ENCODE results near the gene PDYN.

The PDYN gene

DNA sequence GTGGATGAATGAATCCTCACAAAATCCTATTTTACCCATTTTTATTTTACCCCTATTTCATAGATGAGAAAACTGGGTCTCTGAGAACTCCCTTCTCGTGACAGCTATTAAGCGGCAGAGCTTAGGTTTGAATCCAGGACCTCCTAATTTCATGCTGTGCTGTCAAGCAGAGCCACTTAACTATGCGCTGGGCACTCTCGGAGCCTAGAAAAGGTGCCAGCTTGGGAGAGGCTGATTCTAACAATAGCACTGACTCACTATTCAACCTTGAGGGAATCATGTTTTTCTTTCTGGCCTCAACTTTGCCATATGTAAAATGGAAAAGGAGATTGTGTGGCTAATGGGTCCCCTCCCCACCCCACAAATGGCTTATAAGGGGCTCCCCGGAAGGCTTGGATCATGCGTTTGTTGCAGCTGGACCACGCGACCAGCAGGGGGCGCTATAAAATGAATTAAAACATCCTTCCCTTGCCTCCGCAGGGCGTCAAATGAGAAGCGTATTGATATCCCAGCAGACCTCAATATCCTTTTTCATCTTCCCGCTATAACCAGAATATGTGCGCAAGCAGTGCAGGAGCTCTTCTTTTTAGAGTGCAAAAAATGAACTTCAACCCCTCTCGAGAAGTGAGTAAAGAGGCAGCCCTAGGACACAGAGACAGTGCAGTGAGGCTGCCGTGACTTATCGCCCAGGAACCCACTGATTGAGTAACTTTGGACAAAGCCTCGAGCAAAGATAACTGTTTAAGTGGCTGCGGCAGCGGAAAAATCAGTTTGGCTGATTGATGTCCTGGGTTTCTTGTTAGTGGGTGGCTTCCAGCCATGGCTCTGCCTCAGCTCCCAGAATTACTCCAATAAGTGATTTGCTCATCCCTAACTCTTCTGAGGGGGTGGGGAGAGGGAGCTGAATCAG lies 12.8 kb upstream of the PDYN start:
- intact Hi-C loops (cut with DNase I; ENCODE audit: low total_unique reads), result no loop called here
- Histone ChIP-seq H3K4me1 (peaks cover 0 to 3% (median 0%) of the 10 kb centered on the region in 4 donors), H3K4me3 (no peak overlapping the region), H3K9me3 (no peaks in the 10 kb centered on the region), H3K27ac (no peak overlapping the region), H3K36me3 (no peaks in the 10 kb centered on the region), H3K27me3 (peaks cover 0 to 35% of the 10 kb centered on the region in 2 donors)
- no peak for DNase-seq
- TF ChIP-seq, protein P1, sequence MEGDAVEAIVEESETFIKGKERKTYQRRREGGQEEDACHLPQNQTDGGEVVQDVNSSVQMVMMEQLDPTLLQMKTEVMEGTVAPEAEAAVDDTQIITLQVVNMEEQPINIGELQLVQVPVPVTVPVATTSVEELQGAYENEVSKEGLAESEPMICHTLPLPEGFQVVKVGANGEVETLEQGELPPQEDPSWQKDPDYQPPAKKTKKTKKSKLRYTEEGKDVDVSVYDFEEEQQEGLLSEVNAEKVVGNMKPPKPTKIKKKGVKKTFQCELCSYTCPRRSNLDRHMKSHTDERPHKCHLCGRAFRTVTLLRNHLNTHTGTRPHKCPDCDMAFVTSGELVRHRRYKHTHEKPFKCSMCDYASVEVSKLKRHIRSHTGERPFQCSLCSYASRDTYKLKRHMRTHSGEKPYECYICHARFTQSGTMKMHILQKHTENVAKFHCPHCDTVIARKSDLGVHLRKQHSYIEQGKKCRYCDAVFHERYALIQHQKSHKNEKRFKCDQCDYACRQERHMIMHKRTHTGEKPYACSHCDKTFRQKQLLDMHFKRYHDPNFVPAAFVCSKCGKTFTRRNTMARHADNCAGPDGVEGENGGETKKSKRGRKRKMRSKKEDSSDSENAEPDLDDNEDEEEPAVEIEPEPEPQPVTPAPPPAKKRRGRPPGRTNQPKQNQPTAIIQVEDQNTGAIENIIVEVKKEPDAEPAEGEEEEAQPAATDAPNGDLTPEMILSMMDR (IDR thresholded peaks at IDR 0.05), result peak; percentile 23 to 44

DNA sequence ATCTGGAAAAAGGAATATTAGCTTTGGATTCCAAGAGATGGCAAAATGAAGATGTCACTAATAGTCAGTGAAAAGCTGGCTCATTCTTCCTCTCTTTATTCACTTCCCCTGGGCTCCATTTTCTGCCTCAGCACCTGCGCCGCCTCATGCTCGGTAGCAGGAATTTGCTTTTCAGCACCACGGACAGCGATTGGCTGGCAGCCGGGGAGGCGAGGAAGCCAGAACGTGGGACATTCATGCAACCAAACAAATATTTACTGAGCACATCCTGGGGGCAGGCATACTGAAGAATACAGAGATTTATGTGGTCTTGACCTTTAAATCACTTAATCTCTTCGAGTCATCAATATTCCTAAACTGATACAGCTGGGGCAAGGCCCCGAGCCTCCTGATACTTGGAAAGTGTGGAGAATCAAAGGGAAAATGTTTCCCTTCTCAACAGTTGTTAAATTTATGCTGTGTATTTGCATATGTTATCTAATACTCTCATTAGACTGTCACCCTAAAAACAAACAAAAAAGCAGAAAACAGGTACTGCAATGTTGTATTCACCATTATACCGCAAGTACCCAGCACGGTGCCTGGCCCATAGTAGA lies 12.1 kb upstream of the PDYN start:
- intact Hi-C loops (cut with DNase I; ENCODE audit: low total_unique reads), result no loop called here
- DNase-seq, result peak in 1 of 2 donors; percentile 55

DNA sequence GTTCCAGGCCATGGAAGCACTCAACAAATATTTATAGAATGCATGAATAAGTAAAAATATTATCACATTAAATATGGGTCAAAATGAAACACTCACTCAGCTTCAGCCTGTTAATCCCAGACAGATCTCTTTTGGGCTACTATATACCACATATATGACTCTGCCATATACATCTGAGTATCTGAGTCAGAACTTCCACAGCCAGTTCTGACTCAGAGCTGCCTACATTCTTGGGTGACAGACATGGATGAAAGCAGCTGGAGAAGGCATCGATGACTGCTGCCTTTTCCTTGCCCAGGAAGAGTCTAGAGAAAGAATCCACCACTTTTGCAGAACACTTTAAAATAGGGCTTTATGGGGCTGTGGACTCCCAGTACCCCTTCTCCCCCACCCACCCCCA lies 11.5 kb upstream of the PDYN start:
- intact Hi-C loops (cut with DNase I; ENCODE audit: low total_unique reads), result no loop called here
- TF ChIP-seq, protein P1 (IDR thresholded peaks at IDR 0.05), result no peak

More for the DNA sequence above, 12.1 kb upstream of the PDYN start:
- Histone ChIP-seq H3K9me3 (no peaks in the 10 kb centered on the region), H3K4me3 (no peak overlapping the region), H3K4me1 (peaks cover 0 to 3% (median 0%) of the 10 kb centered on the region in 4 donors), H3K27me3 (peaks cover 0 to 39% of the 10 kb centered on the region in 2 donors), H3K27ac (no peak overlapping the region), H3K36me3 (no peaks in the 10 kb centered on the region)
- TF ChIP-seq, protein P1 (IDR thresholded peaks at IDR 0.05), result no peak

DNA sequence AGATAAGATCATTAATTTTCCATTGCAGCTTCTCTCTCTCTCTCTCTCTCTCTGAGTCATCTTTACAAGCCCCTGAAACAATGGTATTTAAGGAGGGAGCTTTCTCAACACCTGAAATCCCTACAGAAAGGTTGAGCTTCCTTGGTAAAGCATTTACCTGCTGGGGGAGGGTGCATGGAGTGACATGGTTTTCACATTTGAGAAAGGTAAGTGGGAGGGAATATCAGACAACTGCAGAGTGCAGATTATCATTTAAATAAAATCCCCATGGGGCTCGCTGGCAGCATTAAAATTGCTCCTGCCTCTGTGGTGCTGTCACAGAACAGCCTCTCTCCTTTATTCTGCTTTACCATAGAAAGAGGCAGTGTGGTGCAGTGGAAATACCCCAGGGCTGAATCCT lies 10.3 kb upstream of the PDYN start:
- no peaks in the 10 kb centered on the region for H3K36me3 ChIP-seq
- H3K9me3 ChIP-seq, result no peaks in the 10 kb centered on the region
- H3K4me1 ChIP-seq, result peaks cover 0 to 3% (median 0%) of the 10 kb centered on the region in 4 donors
- peaks cover 0 to 42% of the 10 kb centered on the region in 2 donors for H3K27me3 ChIP-seq
- H3K4me3 ChIP-seq, result no peak overlapping the region
- no peak overlapping the region for H3K27ac ChIP-seq
- intact Hi-C loops (cut with DNase I; ENCODE audit: low total_unique reads), result no loop called here
- TF ChIP-seq, protein P1 (IDR thresholded peaks at IDR 0.05), result no peak
- no peak for DNase-seq

More for the DNA sequence above, 11.5 kb upstream of the PDYN start:
- H3K36me3 ChIP-seq, result no peaks in the 10 kb centered on the region
- H3K27ac ChIP-seq, result no peak overlapping the region
- no peak for DNase-seq
- H3K4me1 ChIP-seq, result peaks cover 0 to 3% (median 0%) of the 10 kb centered on the region in 4 donors
- peaks cover 0 to 39% of the 10 kb centered on the region in 2 donors for H3K27me3 ChIP-seq
- H3K4me3 ChIP-seq, result no peak overlapping the region
- H3K9me3 ChIP-seq, result no peaks in the 10 kb centered on the region

DNA sequence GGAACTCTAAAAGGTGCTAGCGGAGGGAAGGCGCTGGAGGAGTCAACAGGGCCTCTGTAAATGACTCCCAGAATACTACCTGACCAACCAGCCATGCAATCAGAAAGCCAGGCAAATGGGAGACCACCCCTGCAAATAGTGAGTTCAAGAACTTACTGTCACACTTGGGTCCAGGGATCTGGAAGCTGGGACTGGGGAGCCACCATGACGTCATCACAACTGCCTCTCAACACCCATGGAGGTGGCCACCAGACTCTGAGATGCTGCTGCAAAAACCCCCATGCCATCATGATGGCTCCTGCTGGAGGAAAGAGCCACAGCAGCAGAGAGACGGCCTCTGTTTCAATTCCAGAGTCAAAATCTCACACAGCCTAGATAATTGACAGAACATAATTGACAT lies 8.5 kb upstream of the PDYN start:
- Histone ChIP-seq H3K27ac (no peak overlapping the region), H3K27me3 (peaks cover 0 to 56% of the 10 kb centered on the region in 2 donors)

More for the DNA sequence above, 8.5 kb upstream of the PDYN start:
- intact Hi-C loops (cut with DNase I; ENCODE audit: low total_unique reads), result no loop called here
- H3K4me3 ChIP-seq, result no peak overlapping the region
- no peaks in the 10 kb centered on the region for H3K36me3 ChIP-seq
- no peak for DNase-seq
- H3K9me3 ChIP-seq, result no peaks in the 10 kb centered on the region
- peaks cover 0 to 3% (median 0%) of the 10 kb centered on the region in 4 donors for H3K4me1 ChIP-seq
- TF ChIP-seq, protein P1 (IDR thresholded peaks at IDR 0.05), result no peak
